Activated T-helper 1 cell treated with Interleukin-2 at 50 U/mL for 16 hours (primary cell): ENCODE data around the gene GRM8.

Experiments used
- DNase-seq: peaks from one replicate; pipeline ENCODE4 v3.0.0-alpha.2; 2020; ENCODE audit warnings: low read depth

Gene GRM8

GRCh38 chr7:127230192-127230925, 22.4 kb downstream of the GRM8 start:
- no peak for DNase-seq

GRCh38 chr7:127226685-127227374, 25.9 kb downstream of the GRM8 start:
- no peak for DNase-seq

GRCh38 chr7:127221731-127222130, 31.0 kb downstream of the GRM8 start:
- DNase-seq = no peak

GRCh38 chr7:127214956-127215718, 37.6 kb downstream of the GRM8 start:
- no peak for DNase-seq

- no peak for DNase-seq
Measured at GRCh38 chr7:127209886-127210285, 42.9 kb downstream of the GRM8 start.

GRCh38 chr7:127208860-127209259, 43.9 kb downstream of the GRM8 start:
- no peak for DNase-seq

- DNase-seq = no peak
Measured at GRCh38 chr7:127208351-127208750, 44.4 kb downstream of the GRM8 start.

GRCh38 chr7:127207806-127208205, 44.9 kb downstream of the GRM8 start:
- no peak for DNase-seq

- no peak for DNase-seq
Measured at GRCh38 chr7:127207230-127207629, 45.5 kb downstream of the GRM8 start.

GRCh38 chr7:127194571-127194970, 58.2 kb downstream of the GRM8 start:
- no peak for DNase-seq

- no peak for DNase-seq
Measured at GRCh38 chr7:127189886-127190285, 62.9 kb downstream of the GRM8 start.

GRCh38 chr7:127189074-127189473, 63.7 kb downstream of the GRM8 start:
- DNase-seq = no peak

GRCh38 chr7:127187740-127188139, 65.0 kb downstream of the GRM8 start:
- no peak for DNase-seq

GRCh38 chr7:127186686-127187085, 66.1 kb downstream of the GRM8 start:
- DNase-seq = no peak

- no peak for DNase-seq
Measured at GRCh38 chr7:127177156-127177555, 75.6 kb downstream of the GRM8 start.

GRCh38 chr7:127162366-127162765, 90.4 kb downstream of the GRM8 start:
- no peak for DNase-seq

GRCh38 chr7:127158659-127159058, 94.1 kb downstream of the GRM8 start:
- no peak for DNase-seq

- DNase-seq = no peak
Measured at GRCh38 chr7:127154958-127155357, 97.8 kb downstream of the GRM8 start.

GRCh38 chr7:127154101-127154500, 98.6 kb downstream of the GRM8 start:
- DNase-seq = no peak

GRCh38 chr7:127153315-127153714, 99.4 kb downstream of the GRM8 start:
- no peak for DNase-seq

- DNase-seq = no peak
Measured at GRCh38 chr7:127152423-127152822, 100.3 kb downstream of the GRM8 start.

GRCh38 chr7:127151379-127151778, 101.4 kb downstream of the GRM8 start:
- DNase-seq = no peak

GRCh38 chr7:127150543-127150942, 102.2 kb downstream of the GRM8 start:
- no peak for DNase-seq
